ENCODE results near the gene CSNK2A3.

The CSNK2A3 gene

DNA sequence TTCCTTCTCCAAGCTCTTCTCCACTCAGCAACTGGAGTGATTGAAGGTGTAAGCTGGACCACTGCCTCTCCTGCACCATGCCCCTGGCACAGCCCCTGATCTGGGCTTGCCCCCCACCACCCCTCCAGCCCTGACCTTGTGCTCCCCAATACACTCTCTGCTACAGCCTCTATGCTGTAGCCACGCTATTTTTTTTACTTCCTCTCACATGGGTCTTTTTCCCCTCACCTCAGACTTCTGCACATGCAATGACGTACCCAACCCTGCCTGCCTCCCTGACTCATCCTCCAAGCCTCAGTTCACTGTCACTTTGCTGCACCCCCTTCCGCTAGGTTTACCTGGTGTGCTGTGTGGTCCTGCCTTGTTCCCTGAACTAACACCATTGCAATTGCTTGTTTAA is 9.0 kb downstream of the CSNK2A3 start:
- H3K4me3 ChIP-seq (ENCODE audit: low read depth, low read length): no peak overlapping the region
- TF ChIP-seq, protein P1, sequence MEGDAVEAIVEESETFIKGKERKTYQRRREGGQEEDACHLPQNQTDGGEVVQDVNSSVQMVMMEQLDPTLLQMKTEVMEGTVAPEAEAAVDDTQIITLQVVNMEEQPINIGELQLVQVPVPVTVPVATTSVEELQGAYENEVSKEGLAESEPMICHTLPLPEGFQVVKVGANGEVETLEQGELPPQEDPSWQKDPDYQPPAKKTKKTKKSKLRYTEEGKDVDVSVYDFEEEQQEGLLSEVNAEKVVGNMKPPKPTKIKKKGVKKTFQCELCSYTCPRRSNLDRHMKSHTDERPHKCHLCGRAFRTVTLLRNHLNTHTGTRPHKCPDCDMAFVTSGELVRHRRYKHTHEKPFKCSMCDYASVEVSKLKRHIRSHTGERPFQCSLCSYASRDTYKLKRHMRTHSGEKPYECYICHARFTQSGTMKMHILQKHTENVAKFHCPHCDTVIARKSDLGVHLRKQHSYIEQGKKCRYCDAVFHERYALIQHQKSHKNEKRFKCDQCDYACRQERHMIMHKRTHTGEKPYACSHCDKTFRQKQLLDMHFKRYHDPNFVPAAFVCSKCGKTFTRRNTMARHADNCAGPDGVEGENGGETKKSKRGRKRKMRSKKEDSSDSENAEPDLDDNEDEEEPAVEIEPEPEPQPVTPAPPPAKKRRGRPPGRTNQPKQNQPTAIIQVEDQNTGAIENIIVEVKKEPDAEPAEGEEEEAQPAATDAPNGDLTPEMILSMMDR (conservative IDR thresholded peaks at IDR 0.05; ENCODE audit: low read depth, low read length): no peak
- no peak for DNase-seq (ENCODE audit: low read depth)

DNA sequence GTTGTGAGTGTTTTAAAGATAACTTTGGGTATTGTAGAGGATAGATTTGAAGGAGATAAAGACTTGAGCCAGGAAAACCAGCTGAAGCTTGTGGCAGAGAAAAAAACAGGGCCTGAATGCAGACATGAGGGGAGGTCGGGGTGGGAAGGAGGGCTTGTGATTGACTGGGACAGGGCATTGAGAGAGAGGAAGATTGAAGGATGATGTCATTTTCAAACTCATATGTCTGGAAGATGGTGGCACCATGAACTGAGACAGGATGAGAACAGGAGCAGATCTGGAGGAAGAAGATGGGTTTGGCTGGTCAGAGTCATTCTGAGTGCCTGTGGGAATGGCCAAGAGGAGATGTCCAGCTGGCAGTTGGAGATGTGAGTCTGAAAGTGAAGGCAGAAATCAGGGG is 14.7 kb downstream of the CSNK2A3 start:
- no peak for DNase-seq (ENCODE audit: low read depth)
- TF ChIP-seq, protein P1 (conservative IDR thresholded peaks at IDR 0.05; ENCODE audit: low read depth, low read length): no peak
- H3K4me3 ChIP-seq (ENCODE audit: low read depth, low read length): no peak overlapping the region

- no peak for DNase-seq (ENCODE audit: low read depth)
- TF ChIP-seq, protein P1 (conservative IDR thresholded peaks at IDR 0.05; ENCODE audit: low read depth, low read length): no peak
- H3K4me3 ChIP-seq (ENCODE audit: low read depth, low read length): no peak overlapping the region
Measured at GRCh38 chr11:11336664-11337063, 16.4 kb downstream of the CSNK2A3 start.

GRCh38 chr11:11335043-11335442 is 18.0 kb downstream of the CSNK2A3 start:
- no peak overlapping the region for H3K4me3 ChIP-seq (ENCODE audit: low read depth, low read length)
- TF ChIP-seq, protein P1 (conservative IDR thresholded peaks at IDR 0.05; ENCODE audit: low read depth, low read length): no peak
- DNase-seq (ENCODE audit: low read depth): no peak

GRCh38 chr11:11334607-11335006 is 18.4 kb downstream of the CSNK2A3 start:
- TF ChIP-seq, protein P1 (conservative IDR thresholded peaks at IDR 0.05; ENCODE audit: low read depth, low read length): no peak
- DNase-seq (ENCODE audit: low read depth): no peak
- H3K4me3 ChIP-seq (ENCODE audit: low read depth, low read length): no peak overlapping the region

- TF ChIP-seq, protein P1 (conservative IDR thresholded peaks at IDR 0.05; ENCODE audit: low read depth, low read length): no peak
- DNase-seq (ENCODE audit: low read depth): no peak
- H3K4me3 ChIP-seq (ENCODE audit: low read depth, low read length): no peak overlapping the region
Measured at GRCh38 chr11:11332141-11332710, 20.8 kb downstream of the CSNK2A3 start.

DNA sequence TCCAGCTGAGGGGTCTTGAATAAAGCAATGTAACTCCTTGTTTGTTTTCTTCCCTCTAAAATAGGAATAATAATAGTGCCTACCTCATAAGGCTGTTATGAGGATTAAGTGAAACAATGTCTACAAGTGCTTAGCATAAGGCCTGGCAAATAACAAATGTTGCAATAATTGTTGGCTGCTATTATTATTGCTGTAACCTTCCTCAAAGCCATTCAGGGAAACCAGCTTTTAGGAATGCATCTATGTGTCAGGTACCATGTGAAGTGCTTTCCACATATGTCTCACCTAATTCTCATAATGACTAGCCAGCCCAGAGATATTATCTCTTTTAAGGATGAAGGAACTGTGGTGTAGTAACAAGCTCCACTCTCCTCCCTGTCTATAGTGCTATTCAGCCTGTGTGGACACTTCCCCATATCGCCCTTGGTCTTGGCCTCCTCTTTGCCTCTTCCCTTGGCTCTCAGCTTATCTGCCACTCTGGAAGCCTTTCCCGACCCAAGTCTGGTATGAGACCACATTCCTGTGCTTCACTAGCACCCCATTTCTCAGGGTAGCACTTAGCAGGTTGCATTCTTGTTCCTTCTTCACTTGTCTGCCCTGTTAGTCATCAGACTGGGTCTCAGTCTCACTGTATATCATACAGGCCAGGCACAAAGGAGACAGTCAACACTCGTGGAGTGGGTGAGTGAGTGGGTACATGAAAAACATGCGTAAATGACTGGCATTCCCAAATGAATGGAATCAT is 23.8 kb downstream of the CSNK2A3 start:
- no peak overlapping the region for H3K4me3 ChIP-seq (ENCODE audit: low read depth, low read length)
- TF ChIP-seq, protein P1 (conservative IDR thresholded peaks at IDR 0.05; ENCODE audit: low read depth, low read length): no peak
- no peak for DNase-seq (ENCODE audit: low read depth)
